Kasumi-1 (cell line): ENCODE data around the gene CLDN7.

Experiments
- DNase-seq, 2 experiments: peaks; one replicate each; lab custom pipeline; 2025; lab: John Stamatoyannopoulos, UW

CLDN7 gene

GRCh38 chr17:7262192-7262934 lies at the start of gene CLDN7:
CLDN7 (minus strand) TSS chr17:7262478; CDS start chr17:7262043, 435 bp downstream.
- no peak for DNase-seq

GRCh38 chr17:7311110-7311705 lies 48.9 kb upstream of the CLDN7 start:
- no peak for DNase-seq

- DNase-seq, result no peak
Observed at GRCh38 chr17:7309628-7310027, 47.4 kb upstream of the CLDN7 start.

- DNase-seq, result peak; percentile 44 to 49
Observed at GRCh38 chr17:7308625-7309433, 46.6 kb upstream of the CLDN7 start.

- no peak for DNase-seq
Observed at GRCh38 chr17:7307686-7308624, 45.7 kb upstream of the CLDN7 start.

GRCh38 chr17:7306911-7307685 lies 44.8 kb upstream of the CLDN7 start, which contains the start of gene EIF5A:
EIF5A (plus strand) TSS chr17:7307628; CDS start chr17:7309636, 2,008 bp downstream.
- DNase-seq, result peak; percentile 93 to 94

- no peak for DNase-seq
Observed at GRCh38 chr17:7304179-7304578, 41.9 kb upstream of the CLDN7 start.

- peak; percentile 16 to 23 for DNase-seq
Observed at GRCh38 chr17:7296189-7296861, 34.0 kb upstream of the CLDN7 start.

- no peak for DNase-seq
Observed at GRCh38 chr17:7295230-7296180, 33.2 kb upstream of the CLDN7 start.

GRCh38 chr17:7294614-7295153 lies 32.4 kb upstream of the CLDN7 start, which contains the start of gene YBX2:
YBX2 (minus strand) TSS chr17:7294639; CDS start chr17:7294500, 139 bp downstream.
- no peak for DNase-seq

GRCh38 chr17:7293816-7294613 lies 31.7 kb upstream of the CLDN7 start:
- no peak for DNase-seq

- no peak for DNase-seq
Observed at GRCh38 chr17:7293159-7293558, 30.9 kb upstream of the CLDN7 start.

- DNase-seq, result no peak
Observed at GRCh38 chr17:7292729-7293128, 30.5 kb upstream of the CLDN7 start.

- DNase-seq, result no peak
Observed at GRCh38 chr17:7292194-7292593, 29.9 kb upstream of the CLDN7 start.

GRCh38 chr17:7290685-7291084 lies 28.4 kb upstream of the CLDN7 start:
- no peak for DNase-seq

GRCh38 chr17:7290166-7290565 lies 27.9 kb upstream of the CLDN7 start:
- no peak for DNase-seq

GRCh38 chr17:7289256-7290032 lies 27.2 kb upstream of the CLDN7 start:
- no peak for DNase-seq
